Neural crest cell (in vitro differentiated cells): ENCODE results near the gene CPNE2. TPM values are rescaled to one million over a fixed set of nuclear protein-coding genes. Genes with fewer than 3 reads are reported as not detected.
A peak's percentile ranks its signal among the peaks of the same experiment; 100 is the strongest.

ENCODE experiments used
- DNase-seq: peaks from one replicate; pipeline ENCODE4 v3.0.0; 2021; ENCODE audit warnings: low read depth, mixed read lengths, low spot score
- H3K27ac Mint-ChIP-seq: one replicate; pipeline ENCODE4 v1.8.0; 2021; ENCODE audit warnings: mild to moderate bottlenecking, mixed read lengths; ENCODE audit not compliant: unreplicated experiment
- H3K27me3 Mint-ChIP-seq: 2 replicates; pipeline ENCODE4 v1.8.0; 2021; ENCODE audit warnings: low read depth, mild to moderate bottlenecking, mixed read lengths
- H3K36me3 Mint-ChIP-seq: 2 replicates; pipeline ENCODE4 v1.8.0; 2021; ENCODE audit warnings: low read depth, mild to moderate bottlenecking, mixed read lengths
- H3K4me1 Mint-ChIP-seq: 2 replicates; pipeline ENCODE4 v1.8.0; 2021; ENCODE audit warnings: mixed read lengths
- H3K4me3 Mint-ChIP-seq: one replicate; pipeline ENCODE4 v1.8.0; 2021; ENCODE audit warnings: mild to moderate bottlenecking, mixed read lengths
- H3K9me3 Mint-ChIP-seq: 2 replicates; pipeline ENCODE4 v1.8.0; 2021; ENCODE audit warnings: mixed read lengths
- CTCF ChIP-seq: fragments of 200-600 bp; sonication (generic); conservative IDR thresholded peaks from 2 replicates; pipeline ENCODE4 v1.5.0; 2021; ENCODE audit warnings: antibody characterized with exemption, mild to moderate bottlenecking
- total RNA-seq: library from RNA; stranded (reverse); gene quantifications from 2 replicates; pipeline ENCODE4 v1.2.1, GENCODE V29; 2021

CPNE2 gene
- total RNA-seq, 1 donor from 2014 or later, result 33.1 TPM

GRCh38 chr16:57125969-57126368, 33.6 kb downstream of the CPNE2 start:
- TF ChIP-seq CTCF, result no peak
- Mint-ChIP-seq H3K4me3 (no peak overlapping the region), H3K36me3 (peaks cover 4% of the 10 kb centered on the region), H3K27ac (no peak overlapping the region), H3K4me1 (peaks cover 41% of the 10 kb centered on the region), H3K27me3 (no peaks in the 10 kb centered on the region), H3K9me3 (no peaks in the 10 kb centered on the region)
- no peak for DNase-seq

DNA sequence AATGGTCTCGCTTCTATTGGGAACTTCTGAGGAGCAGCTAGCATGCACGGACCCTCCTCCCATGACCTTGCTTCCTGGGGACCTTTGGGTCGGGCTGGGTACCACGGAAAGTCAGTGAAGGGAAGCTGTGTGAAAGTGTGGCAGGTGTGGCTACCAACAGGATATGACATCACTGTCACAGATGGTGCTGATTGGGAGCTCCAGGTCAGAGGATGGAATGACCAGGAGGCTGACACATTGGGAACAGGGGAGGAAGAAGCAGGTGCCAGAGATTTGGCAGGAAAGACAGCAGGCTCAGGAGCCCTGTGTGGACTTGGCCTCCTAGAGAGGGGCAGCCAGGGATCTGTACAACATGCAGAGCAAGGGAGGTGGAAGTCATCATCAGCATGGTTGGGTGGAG, 34.0 kb downstream of the CPNE2 start:
- no peak overlapping the region for H3K27ac Mint-ChIP-seq

GRCh38 chr16:57127037-57127763, 34.8 kb downstream of the CPNE2 start:
- H3K4me1 Mint-ChIP-seq, result peaks cover 52% of the 10 kb centered on the region
- no peaks in the 10 kb centered on the region for H3K9me3 Mint-ChIP-seq
- H3K27ac Mint-ChIP-seq, result no peak overlapping the region
- H3K27me3 Mint-ChIP-seq, result no peaks in the 10 kb centered on the region
- TF ChIP-seq CTCF, result no peak
- no peaks in the 10 kb centered on the region for H3K36me3 Mint-ChIP-seq
- no peak for DNase-seq
- H3K4me3 Mint-ChIP-seq, result no peak overlapping the region

More for the DNA sequence above, 34.0 kb downstream of the CPNE2 start:
- Mint-ChIP-seq H3K27me3 (no peaks in the 10 kb centered on the region), H3K4me3 (no peak overlapping the region), H3K4me1 (peaks cover 45% of the 10 kb centered on the region), H3K9me3 (no peaks in the 10 kb centered on the region), H3K36me3 (peaks cover 1% of the 10 kb centered on the region)
- no peak for DNase-seq
- no peak for TF ChIP-seq CTCF

GRCh38 chr16:57127836-57128235, 35.5 kb downstream of the CPNE2 start:
- Mint-ChIP-seq H3K36me3 (no peaks in the 10 kb centered on the region), H3K4me3 (no peak overlapping the region), H3K9me3 (no peaks in the 10 kb centered on the region), H3K27me3 (no peaks in the 10 kb centered on the region), H3K4me1 (peaks cover 58% of the 10 kb centered on the region), H3K27ac (no peak overlapping the region)
- DNase-seq, result no peak
- no peak for TF ChIP-seq CTCF

DNA sequence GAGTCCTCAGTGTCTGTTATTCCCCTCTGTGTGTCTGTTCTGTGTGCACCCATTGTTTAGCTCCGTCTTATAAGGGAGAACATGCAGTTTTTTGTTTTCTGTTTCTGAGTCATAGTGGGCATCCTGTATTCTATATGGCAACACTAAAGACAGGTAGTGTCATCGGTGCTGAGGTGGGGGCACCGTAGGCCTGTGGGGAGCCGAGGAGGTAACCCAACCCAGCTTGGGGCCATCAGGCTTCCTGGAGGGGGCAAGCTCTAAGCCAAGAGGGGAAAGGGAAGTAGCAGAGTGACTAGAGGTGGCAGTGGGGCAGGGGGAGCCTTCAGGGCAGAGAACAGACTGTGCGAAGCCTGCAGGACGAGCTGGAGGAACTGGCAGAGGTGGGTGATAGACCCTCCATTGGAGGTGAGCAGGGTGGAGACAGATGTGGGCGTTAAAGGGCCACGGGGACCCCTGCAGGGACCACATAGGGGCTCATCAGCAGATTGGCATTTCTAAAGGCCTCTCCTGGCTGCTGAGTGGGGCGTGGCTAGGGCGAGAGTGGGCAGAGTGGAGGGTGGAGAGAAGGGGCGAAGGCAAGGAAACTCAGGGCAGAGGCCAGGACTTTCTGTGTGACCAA, 36.5 kb downstream of the CPNE2 start:
- H3K27me3 Mint-ChIP-seq, result no peaks in the 10 kb centered on the region
- TF ChIP-seq CTCF, result no peak
- H3K4me3 Mint-ChIP-seq, result no peak overlapping the region
- no peaks in the 10 kb centered on the region for H3K36me3 Mint-ChIP-seq
- H3K4me1 Mint-ChIP-seq, result peaks cover 61% of the 10 kb centered on the region
- peak overlapping the region; percentile 88 for H3K27ac Mint-ChIP-seq
- H3K9me3 Mint-ChIP-seq, result no peaks in the 10 kb centered on the region
- no peak for DNase-seq
